C4-2B (cell line): ENCODE measurements around the gene S1PR5.

Experiments used
- ZFX ChIP-seq: fragments of 450-650 bp; IDR thresholded peaks from 2 replicates; pipeline ENCODE4 v1.6.1; 2017
- TF ChIP-seq, protein P1 (sequence below): fragments of 450-650 bp; conservative IDR thresholded peaks from 2 replicates; pipeline ENCODE4 v1.5.1; 2017; ENCODE audit warnings: mild to moderate bottlenecking

- TF ChIP-seq, protein P1, sequence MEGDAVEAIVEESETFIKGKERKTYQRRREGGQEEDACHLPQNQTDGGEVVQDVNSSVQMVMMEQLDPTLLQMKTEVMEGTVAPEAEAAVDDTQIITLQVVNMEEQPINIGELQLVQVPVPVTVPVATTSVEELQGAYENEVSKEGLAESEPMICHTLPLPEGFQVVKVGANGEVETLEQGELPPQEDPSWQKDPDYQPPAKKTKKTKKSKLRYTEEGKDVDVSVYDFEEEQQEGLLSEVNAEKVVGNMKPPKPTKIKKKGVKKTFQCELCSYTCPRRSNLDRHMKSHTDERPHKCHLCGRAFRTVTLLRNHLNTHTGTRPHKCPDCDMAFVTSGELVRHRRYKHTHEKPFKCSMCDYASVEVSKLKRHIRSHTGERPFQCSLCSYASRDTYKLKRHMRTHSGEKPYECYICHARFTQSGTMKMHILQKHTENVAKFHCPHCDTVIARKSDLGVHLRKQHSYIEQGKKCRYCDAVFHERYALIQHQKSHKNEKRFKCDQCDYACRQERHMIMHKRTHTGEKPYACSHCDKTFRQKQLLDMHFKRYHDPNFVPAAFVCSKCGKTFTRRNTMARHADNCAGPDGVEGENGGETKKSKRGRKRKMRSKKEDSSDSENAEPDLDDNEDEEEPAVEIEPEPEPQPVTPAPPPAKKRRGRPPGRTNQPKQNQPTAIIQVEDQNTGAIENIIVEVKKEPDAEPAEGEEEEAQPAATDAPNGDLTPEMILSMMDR, result no peak
- TF ChIP-seq ZFX, result no peak
Measured at GRCh38 chr19:10508707-10509106, 8.5 kb downstream of the S1PR5 start.
